Progenitor cell of endocrine pancreas (in vitro differentiated cells): ENCODE measurements around the gene RPTOR. TPM values are rescaled to one million over a fixed set of nuclear protein-coding genes. Genes with fewer than 3 reads are reported as not detected.

Source experiments
- DNase-seq: peaks from one replicate; pipeline ENCODE4 v3.0.0; 2021; ENCODE audit warnings: low spot score; ENCODE audit not compliant: unreplicated experiment
- H3K27ac Mint-ChIP-seq: 2 replicates; pipeline ENCODE4 v1.8.0; 2021; ENCODE audit warnings: mild to moderate bottlenecking, moderate library complexity, mixed read lengths
- H3K27me3 Mint-ChIP-seq: 2 replicates; pipeline ENCODE4 v1.8.0; 2021; ENCODE audit warnings: mixed read lengths
- H3K36me3 Mint-ChIP-seq: 2 replicates; pipeline ENCODE4 v1.8.0; 2022; ENCODE audit warnings: mixed read lengths; ENCODE audit not compliant: insufficient read depth
- H3K4me1 Mint-ChIP-seq: 2 replicates; pipeline ENCODE4 v1.8.0; 2021; ENCODE audit warnings: low read depth, mixed read lengths
- H3K4me3 Mint-ChIP-seq: 2 replicates; pipeline ENCODE4 v1.8.0; 2021; ENCODE audit warnings: low read depth, mild to moderate bottlenecking, moderate library complexity, mixed read lengths
- H3K9me3 Mint-ChIP-seq: 2 replicates; pipeline ENCODE4 v1.8.0; 2021; ENCODE audit warnings: low read depth, mixed read lengths
- total RNA-seq: library from RNA; stranded (reverse); gene quantifications from 2 replicates; pipeline ENCODE4 v1.2.1, GENCODE V29; 2021
- TF ChIP-seq, protein P1 (sequence below): fragments of 200-600 bp; sonication (generic); IDR thresholded peaks from one replicate; pipeline ENCODE4 v1.5.0; 2021; ENCODE audit warnings: antibody characterized with exemption, mild to moderate bottlenecking; ENCODE audit not compliant: unreplicated experiment

RPTOR gene
- total RNA-seq, 1 donor from 2014 or later: 40.0 TPM

DNA sequence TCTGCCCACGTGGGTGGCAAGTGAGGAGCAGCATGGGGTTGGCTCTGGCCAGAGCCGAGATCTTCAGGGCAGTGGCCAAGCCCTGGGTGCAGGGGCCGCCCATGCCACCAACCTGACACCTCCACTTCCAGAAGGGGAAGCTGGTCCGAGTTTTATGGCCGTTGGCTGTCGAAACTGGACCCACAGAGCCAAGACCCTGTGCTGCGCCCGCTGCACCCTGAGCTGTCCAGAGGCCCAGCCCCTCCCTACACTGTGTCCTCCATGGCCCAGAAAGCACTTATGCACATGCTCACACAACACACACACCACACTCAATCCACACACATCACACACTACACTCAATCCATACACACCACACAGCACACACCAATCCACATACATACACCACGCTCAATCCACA, 33.9 kb upstream of the RPTOR start:
- no peaks in the 10 kb centered on the region for H3K9me3 Mint-ChIP-seq
- peaks cover 19% of the 10 kb centered on the region for H3K27me3 Mint-ChIP-seq
- DNase-seq: no peak
- no peaks in the 10 kb centered on the region for H3K36me3 Mint-ChIP-seq
- TF ChIP-seq, protein P1, sequence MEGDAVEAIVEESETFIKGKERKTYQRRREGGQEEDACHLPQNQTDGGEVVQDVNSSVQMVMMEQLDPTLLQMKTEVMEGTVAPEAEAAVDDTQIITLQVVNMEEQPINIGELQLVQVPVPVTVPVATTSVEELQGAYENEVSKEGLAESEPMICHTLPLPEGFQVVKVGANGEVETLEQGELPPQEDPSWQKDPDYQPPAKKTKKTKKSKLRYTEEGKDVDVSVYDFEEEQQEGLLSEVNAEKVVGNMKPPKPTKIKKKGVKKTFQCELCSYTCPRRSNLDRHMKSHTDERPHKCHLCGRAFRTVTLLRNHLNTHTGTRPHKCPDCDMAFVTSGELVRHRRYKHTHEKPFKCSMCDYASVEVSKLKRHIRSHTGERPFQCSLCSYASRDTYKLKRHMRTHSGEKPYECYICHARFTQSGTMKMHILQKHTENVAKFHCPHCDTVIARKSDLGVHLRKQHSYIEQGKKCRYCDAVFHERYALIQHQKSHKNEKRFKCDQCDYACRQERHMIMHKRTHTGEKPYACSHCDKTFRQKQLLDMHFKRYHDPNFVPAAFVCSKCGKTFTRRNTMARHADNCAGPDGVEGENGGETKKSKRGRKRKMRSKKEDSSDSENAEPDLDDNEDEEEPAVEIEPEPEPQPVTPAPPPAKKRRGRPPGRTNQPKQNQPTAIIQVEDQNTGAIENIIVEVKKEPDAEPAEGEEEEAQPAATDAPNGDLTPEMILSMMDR: no peak
- no peak overlapping the region for H3K27ac Mint-ChIP-seq
- no peaks in the 10 kb centered on the region for H3K4me1 Mint-ChIP-seq
- no peak overlapping the region for H3K4me3 Mint-ChIP-seq

DNA sequence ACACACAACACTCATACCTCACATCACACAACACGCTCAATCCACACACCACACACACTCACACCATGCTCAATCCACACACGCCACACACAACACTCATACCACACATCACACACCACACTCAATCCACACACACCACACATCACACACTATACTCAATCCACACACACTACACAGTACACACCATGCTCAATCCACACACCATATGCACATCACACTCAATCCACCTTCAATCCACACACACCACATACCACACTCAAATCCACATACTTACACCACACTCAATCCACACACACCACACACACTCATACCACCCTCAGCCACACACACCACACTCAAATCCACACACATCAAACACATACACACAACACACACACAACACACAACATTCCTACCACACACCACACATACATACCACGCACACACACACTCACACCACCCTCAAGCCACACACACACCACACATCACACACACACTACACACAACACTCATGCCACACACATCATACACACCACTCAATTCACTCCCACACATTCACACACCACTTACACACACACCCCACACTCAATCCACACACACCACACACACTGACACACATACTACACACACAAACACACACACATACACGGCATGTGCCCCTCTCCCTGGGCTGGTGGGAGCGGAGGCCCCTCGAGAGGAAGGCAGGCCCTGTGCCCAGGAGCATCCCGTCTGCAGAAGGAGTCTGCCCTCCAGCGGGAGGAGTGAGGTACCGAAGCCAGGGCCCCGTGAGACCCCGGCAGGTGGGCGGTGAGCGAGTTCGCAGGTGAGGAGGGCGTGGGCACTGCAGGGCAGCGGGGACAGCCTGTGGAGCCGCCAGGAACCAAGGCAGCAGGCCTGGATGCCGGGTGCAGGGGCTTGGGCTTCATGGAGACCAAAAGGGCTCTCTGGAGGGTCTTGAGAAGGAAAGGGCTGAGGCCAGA, 33.1 kb upstream of the RPTOR start:
- Mint-ChIP-seq H3K27ac (no peak overlapping the region), H3K9me3 (no peaks in the 10 kb centered on the region), H3K27me3 (peaks cover 20% of the 10 kb centered on the region), H3K36me3 (no peaks in the 10 kb centered on the region), H3K4me3 (no peak overlapping the region), H3K4me1 (no peaks in the 10 kb centered on the region)
- DNase-seq: no peak
- TF ChIP-seq, protein P1: peak; percentile 42

- no peaks in the 10 kb centered on the region for H3K36me3 Mint-ChIP-seq
- H3K4me1 Mint-ChIP-seq: no peaks in the 10 kb centered on the region
- H3K4me3 Mint-ChIP-seq: no peak overlapping the region
- DNase-seq: no peak
- no peaks in the 10 kb centered on the region for H3K9me3 Mint-ChIP-seq
- no peak overlapping the region for H3K27ac Mint-ChIP-seq
- peaks cover 18% of the 10 kb centered on the region for H3K27me3 Mint-ChIP-seq
- TF ChIP-seq, protein P1: no peak
Measured at GRCh38 chr17:80512233-80512632, 32.4 kb upstream of the RPTOR start.

GRCh38 chr17:80513201-80513600, 31.4 kb upstream of the RPTOR start:
- no peak for DNase-seq
- Mint-ChIP-seq H3K4me1 (no peaks in the 10 kb centered on the region), H3K4me3 (no peak overlapping the region), H3K27me3 (peaks cover 14% of the 10 kb centered on the region), H3K36me3 (no peaks in the 10 kb centered on the region), H3K9me3 (no peaks in the 10 kb centered on the region), H3K27ac (no peak overlapping the region)
- TF ChIP-seq, protein P1: no peak

GRCh38 chr17:80513892-80514291, 30.7 kb upstream of the RPTOR start:
- Mint-ChIP-seq H3K4me3 (no peak overlapping the region), H3K27me3 (peaks cover 13% of the 10 kb centered on the region), H3K36me3 (no peaks in the 10 kb centered on the region), H3K27ac (no peak overlapping the region), H3K4me1 (no peaks in the 10 kb centered on the region), H3K9me3 (no peaks in the 10 kb centered on the region)
- DNase-seq: no peak
- TF ChIP-seq, protein P1: no peak
